Measurements from ENCODE around the gene EIF3A.
A peak's percentile ranks its signal among the peaks of the same experiment; 100 is the strongest.
"Not testable (repeated sequence)": the region's sequence is repeated elsewhere in the genome, so short reads cannot be mapped to it uniquely, and the experiment has no call there.

Gene EIF3A

GRCh38 chr10:119030421-119031250, 50.0 kb downstream of the EIF3A start:
- H3K27ac ChIP-seq (ENCODE audit: low read depth, low read length), result peak overlapping the region; percentile 55
- H3K9ac ChIP-seq (ENCODE audit: low read length), result peak overlapping the region; percentile 59
- H3K9me2 ChIP-seq (replicated peaks; ENCODE audit: insufficient read depth, low read length), result no peaks in the 10 kb centered on the region
- TF ChIP-seq EZH2phosphoT487 (conservative IDR thresholded peaks at IDR 0.05; ENCODE audit: low read length) (no peak), CTCF (IDR thresholded peaks at IDR 0.05; ENCODE audit: insufficient read depth, low read length, poor library complexity, severe bottlenecking) (no peak)
- peak overlapping the region; percentile 36 for H3K4me3 ChIP-seq (ENCODE audit: insufficient read depth, low read length, poor library complexity, severe bottlenecking)
- no peak overlapping the region for H2AFZ ChIP-seq (ENCODE audit: low read depth, low read length, severe bottlenecking)
- H3K9me3 ChIP-seq (ENCODE audit: insufficient read depth, low read length), result no peaks in the 10 kb centered on the region
- peaks cover 17% of the 10 kb centered on the region for H3K36me3 ChIP-seq (ENCODE audit: low read length)
- peak overlapping the region; percentile 64 for H3K4me2 ChIP-seq (ENCODE audit: low read depth, low read length, poor library complexity, severe bottlenecking)
- 0 out of 2 replicates have a peak, but pooled peaks cover 4% of the 10 kb centered on the region for H4K20me1 ChIP-seq (ENCODE audit: low read depth, low read length)
- peaks cover 39% of the 10 kb centered on the region for H3F3A ChIP-seq (ENCODE audit: insufficient read depth)
- no peaks in the 10 kb centered on the region for H3K27me3 ChIP-seq (ENCODE audit: low read length)
- no peaks in the 10 kb centered on the region for H3K79me2 ChIP-seq (ENCODE audit: insufficient read depth, low read length)

DNA sequence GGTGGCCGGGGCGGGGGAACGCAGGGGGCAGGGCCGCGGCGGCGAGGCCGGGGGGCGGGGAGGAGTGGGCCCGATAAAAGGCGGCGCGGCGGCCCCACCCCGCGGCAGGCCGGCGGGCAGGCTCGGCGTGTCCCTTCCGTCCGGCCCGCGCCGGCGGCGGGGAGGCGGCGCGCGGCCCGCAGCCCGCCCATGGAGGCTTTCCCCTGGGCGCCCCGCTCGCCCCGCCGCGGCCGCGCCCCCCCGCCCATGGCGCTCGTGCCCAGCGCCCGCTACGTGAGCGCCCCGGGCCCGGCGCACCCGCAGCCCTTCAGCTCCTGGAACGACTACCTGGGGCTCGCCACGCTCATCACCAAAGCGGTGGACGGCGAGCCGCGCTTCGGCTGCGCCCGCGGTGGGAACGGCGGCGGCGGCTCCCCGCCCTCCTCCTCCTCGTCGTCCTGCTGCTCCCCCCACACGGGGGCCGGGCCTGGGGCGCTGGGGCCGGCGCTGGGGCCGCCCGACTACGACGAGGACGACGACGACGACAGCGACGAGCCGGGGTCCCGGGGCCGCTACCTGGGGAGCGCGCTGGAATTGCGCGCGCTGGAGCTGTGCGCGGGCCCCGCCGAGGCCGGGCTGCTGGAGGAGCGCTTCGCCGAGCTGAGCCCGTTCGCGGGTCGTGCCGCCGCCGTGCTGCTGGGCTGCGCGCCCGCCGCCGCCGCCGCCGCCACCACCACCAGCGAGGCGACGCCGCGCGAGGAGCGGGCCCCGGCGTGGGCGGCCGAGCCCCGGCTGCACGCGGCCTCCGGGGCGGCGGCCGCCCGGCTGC, 50.8 kb downstream of the EIF3A start, which contains the start of gene NANOS1:
Gene NANOS1, plus strand, starts transcription at position 102 of the 808 bp plus-strand sequence. Its CDS starts 88 bp downstream, at position 190.
- Histone ChIP-seq H3K9me2 (replicated peaks; ENCODE audit: insufficient read depth, low read length) (no peaks in the 10 kb centered on the region), H3K4me3 (ENCODE audit: insufficient read depth, low read length, poor library complexity, severe bottlenecking) (peak within 1 kb of the TSS; percentile 55), H3K36me3 (ENCODE audit: low read length) (peaks cover 17% of the 10 kb centered on the region), H3K9me3 (ENCODE audit: insufficient read depth, low read length) (no peaks in the 10 kb centered on the region), H3K27me3 (ENCODE audit: low read length) (no peaks in the 10 kb centered on the region), H4K20me1 (ENCODE audit: low read depth, low read length) (0 out of 2 replicates have a peak, but pooled peaks cover 4% of the 10 kb centered on the region), H2AFZ (ENCODE audit: low read depth, low read length, severe bottlenecking) (peak within 1 kb of the TSS; percentile 60), H3K9ac (ENCODE audit: low read length) (peak within 1 kb of the TSS; percentile 59), H3K79me2 (ENCODE audit: insufficient read depth, low read length) (no peaks in the 10 kb centered on the region), H3F3A (ENCODE audit: insufficient read depth) (peaks cover 38% of the 10 kb centered on the region), H3K4me2 (ENCODE audit: low read depth, low read length, poor library complexity, severe bottlenecking) (peak within 1 kb of the TSS; percentile 64), H3K27ac (ENCODE audit: low read depth, low read length) (peak within 1 kb of the TSS; percentile 55)
- TF ChIP-seq CTCF (IDR thresholded peaks at IDR 0.05; ENCODE audit: insufficient read depth, low read length, poor library complexity, severe bottlenecking) (no peak), EZH2phosphoT487 (conservative IDR thresholded peaks at IDR 0.05; ENCODE audit: low read length) (no peak)

GRCh38 chr10:119028900-119029612, 51.6 kb downstream of the EIF3A start:
- no peaks in the 10 kb centered on the region for H3K79me2 ChIP-seq (ENCODE audit: insufficient read depth, low read length)
- TF ChIP-seq EZH2phosphoT487 (conservative IDR thresholded peaks at IDR 0.05; ENCODE audit: low read length), result no peak
- no peak for TF ChIP-seq CTCF (IDR thresholded peaks at IDR 0.05; ENCODE audit: insufficient read depth, low read length, poor library complexity, severe bottlenecking)
- H3K4me2 ChIP-seq (ENCODE audit: low read depth, low read length, poor library complexity, severe bottlenecking), result peak overlapping the region; percentile 4
- no peaks in the 10 kb centered on the region for H3K27me3 ChIP-seq (ENCODE audit: low read length)
- H3F3A ChIP-seq (ENCODE audit: insufficient read depth), result peaks cover 31% of the 10 kb centered on the region
- H4K20me1 ChIP-seq (ENCODE audit: low read depth, low read length), result 0 out of 2 replicates have a peak, but pooled peaks cover 4% of the 10 kb centered on the region
- no peaks in the 10 kb centered on the region for H3K9me3 ChIP-seq (ENCODE audit: insufficient read depth, low read length)
- no peak overlapping the region for H3K4me3 ChIP-seq (ENCODE audit: insufficient read depth, low read length, poor library complexity, severe bottlenecking)
- peaks cover 10% of the 10 kb centered on the region; the same call in 1 of the 2 replicates for H3K36me3 ChIP-seq (ENCODE audit: low read length)
- no peak overlapping the region for H3K27ac ChIP-seq (ENCODE audit: low read depth, low read length)
- H3K9me2 ChIP-seq (replicated peaks; ENCODE audit: insufficient read depth, low read length), result no peaks in the 10 kb centered on the region
- no peak overlapping the region for H3K9ac ChIP-seq (ENCODE audit: low read length)
- H2AFZ ChIP-seq (ENCODE audit: low read depth, low read length, severe bottlenecking), result no peak overlapping the region

DNA sequence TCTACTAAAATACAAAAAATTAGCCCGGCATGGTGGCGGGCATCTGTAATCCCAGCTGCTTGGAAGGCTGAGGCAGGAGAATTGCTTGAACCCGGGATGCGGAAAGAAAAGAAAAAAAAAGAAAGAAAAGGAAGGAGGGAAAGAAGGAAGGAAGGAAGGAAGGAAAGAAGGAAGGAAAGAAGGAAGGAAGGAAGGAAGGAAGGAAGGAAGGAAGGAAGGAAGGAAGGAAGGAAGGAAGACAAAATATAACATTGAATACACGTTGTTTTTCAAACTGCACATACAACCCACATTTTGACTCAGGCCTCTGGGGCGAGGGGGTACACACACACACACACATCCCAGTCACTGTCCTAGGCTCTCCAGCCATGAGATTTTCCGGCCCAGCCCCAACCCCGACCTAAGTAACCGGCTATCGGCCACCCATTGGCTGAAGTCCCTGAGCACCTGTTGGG, 52.1 kb downstream of the EIF3A start:
- not testable (repeated sequence) for H3K9me3 ChIP-seq (ENCODE audit: insufficient read depth, low read length); H3K9me2 ChIP-seq (replicated peaks; ENCODE audit: insufficient read depth, low read length); H3K9ac ChIP-seq (ENCODE audit: low read length); H2AFZ ChIP-seq (ENCODE audit: low read depth, low read length, severe bottlenecking); H3K36me3 ChIP-seq (ENCODE audit: low read length); H3K79me2 ChIP-seq (ENCODE audit: insufficient read depth, low read length); H4K20me1 ChIP-seq (ENCODE audit: low read depth, low read length); H3K27me3 ChIP-seq (ENCODE audit: low read length); H3K4me2 ChIP-seq (ENCODE audit: low read depth, low read length, poor library complexity, severe bottlenecking); H3K4me3 ChIP-seq (ENCODE audit: insufficient read depth, low read length, poor library complexity, severe bottlenecking); H3K27ac ChIP-seq (ENCODE audit: low read depth, low read length)
- peaks cover 25% of the 10 kb centered on the region for H3F3A ChIP-seq (ENCODE audit: insufficient read depth)
